Measurements from ENCODE around the gene LBX2.
"Not testable (repeated sequence)": the region's sequence is repeated elsewhere in the genome, so short reads cannot be mapped to it uniquely, and the experiment has no call there.

GRCh38 chr2:74483675-74484164 is 15.7 kb downstream of the LBX2 start:
- TF ChIP-seq CTCF (conservative IDR thresholded peaks at IDR 0.05; ENCODE audit: low read depth, low read length); MAZ (IDR thresholded peaks at IDR 0.05; ENCODE audit: borderline replicate concordance, low read depth, low read length); MXI1 (IDR thresholded peaks at IDR 0.05; ENCODE audit: borderline replicate concordance, low read depth, low read length); SMC3 (IDR thresholded peaks at IDR 0.05; ENCODE audit: low read depth, low read length); CEBPB (IDR thresholded peaks at IDR 0.05; ENCODE audit: low read depth, low read length); RFX5 (IDR thresholded peaks at IDR 0.05; ENCODE audit: low read depth, low read length); POLR2A (IDR thresholded peaks at IDR 0.05; ENCODE audit: low read depth, low read length); CHD1 (IDR thresholded peaks at IDR 0.05; ENCODE audit: low read depth, low read length); USF2 (IDR thresholded peaks at IDR 0.05; ENCODE audit: low read depth, low read length): not testable (repeated sequence)
